RWPE2 (cell line): ENCODE measurements around the gene MLXIP.

ENCODE experiments used
- ATAC-seq: fragments of 200-7000 bp; cut with Tn5 transposase; 3 replicates; pipeline ENCODE4 v1.9.1; 2021; ENCODE audit warnings: low read depth
- DNase-seq: peaks from one replicate; pipeline ENCODE4 v3.0.0-alpha.2; 2020; ENCODE audit warnings: low spot score
- H3K27ac ChIP-seq: fragments of 450-650 bp; 2 replicates; pipeline ENCODE4 v1.5.1; 2017; ENCODE audit warnings: mild to moderate bottlenecking; ENCODE audit not compliant: poor library complexity, severe bottlenecking
- H3K27me3 ChIP-seq: fragments of 250-450 bp; sonication (Bioruptor Pico); 2 replicates; pipeline ENCODE4 v1.5.1; 2021; ENCODE audit warnings: mild to moderate bottlenecking, moderate library complexity; ENCODE audit not compliant: insufficient read depth, poor library complexity, severe bottlenecking
- H3K36me3 ChIP-seq: fragments of 250-450 bp; sonication (Bioruptor Pico); 2 replicates; pipeline ENCODE4 v1.5.1; 2020; ENCODE audit warnings: low read depth, mild to moderate bottlenecking, moderate library complexity
- H3K4me1 ChIP-seq: fragments of 250-450 bp; sonication (Bioruptor Pico); 2 replicates; pipeline ENCODE4 v1.5.1; 2021; ENCODE audit warnings: mild to moderate bottlenecking, moderate library complexity; ENCODE audit not compliant: insufficient read depth, poor library complexity, severe bottlenecking
- H3K4me3 ChIP-seq: fragments of 250-450 bp; sonication (Bioruptor Pico); 2 replicates; pipeline ENCODE4 v1.5.1; 2021; ENCODE audit warnings: mild to moderate bottlenecking, moderate library complexity; ENCODE audit not compliant: severe bottlenecking
- H3K9me3 ChIP-seq: fragments of 250-450 bp; sonication (Bioruptor Pico); 2 replicates; pipeline ENCODE4 v1.5.1; 2021; ENCODE audit warnings: mild to moderate bottlenecking, moderate library complexity; ENCODE audit not compliant: severe bottlenecking
- CTCF ChIP-seq: fragments of 450-650 bp; IDR thresholded peaks from one replicate; pipeline ENCODE4 v1.5.1; 2017; ENCODE audit warnings: mild to moderate bottlenecking, moderate library complexity; ENCODE audit not compliant: poor library complexity, severe bottlenecking

The MLXIP gene

GRCh38 chr12:122167356-122167925 lies 88.9 kb downstream of the MLXIP start:
- no peaks in the 10 kb centered on the region for H3K9me3 ChIP-seq
- H3K4me3 ChIP-seq, result no peak overlapping the region
- ATAC-seq (no peak), DNase-seq (no peak)
- TF ChIP-seq CTCF, result no peak
- no peak overlapping the region for H3K27ac ChIP-seq
- H3K36me3 ChIP-seq, result no peaks in the 10 kb centered on the region
- H3K27me3 ChIP-seq, result no peaks in the 10 kb centered on the region
- no peaks in the 10 kb centered on the region for H3K4me1 ChIP-seq

- no peak overlapping the region for H3K4me3 ChIP-seq
- DNase-seq, result no peak
- H3K9me3 ChIP-seq, result no peaks in the 10 kb centered on the region
- ATAC-seq, result no peak
- no peaks in the 10 kb centered on the region for H3K4me1 ChIP-seq
- no peaks in the 10 kb centered on the region for H3K27me3 ChIP-seq
- H3K27ac ChIP-seq, result no peak overlapping the region
- H3K36me3 ChIP-seq, result no peaks in the 10 kb centered on the region
- no peak for TF ChIP-seq CTCF
These were observed 89.9 kb downstream of the MLXIP start for GRCh38 chr12:122168492-122168891.

- Histone ChIP-seq H3K9me3 (no peaks in the 10 kb centered on the region), H3K4me3 (no peak overlapping the region)
- ATAC-seq, result no peak
These were observed 92.8 kb downstream of the MLXIP start for GRCh38 chr12:122171399-122171798.

GRCh38 chr12:122172262-122172939 lies 93.8 kb downstream of the MLXIP start:
- ATAC-seq (no peak), DNase-seq (no peak)
- TF ChIP-seq CTCF, result no peak
- H3K4me1 ChIP-seq, result no peaks in the 10 kb centered on the region
- H3K27ac ChIP-seq, result no peak overlapping the region
- H3K4me3 ChIP-seq, result no peak overlapping the region
- no peaks in the 10 kb centered on the region for H3K36me3 ChIP-seq
- H3K27me3 ChIP-seq, result no peaks in the 10 kb centered on the region
- H3K9me3 ChIP-seq, result no peaks in the 10 kb centered on the region

More at GRCh38 chr12:122171399-122171798, 92.8 kb downstream of the MLXIP start:
- no peaks in the 10 kb centered on the region for H3K36me3 ChIP-seq
- no peaks in the 10 kb centered on the region for H3K27me3 ChIP-seq
- no peak for TF ChIP-seq CTCF
- H3K4me1 ChIP-seq, result no peaks in the 10 kb centered on the region
- H3K27ac ChIP-seq, result no peak overlapping the region
- no peak for DNase-seq
